ENCODE measurements around the gene PKP1. TPM values are rescaled to one million over a fixed set of nuclear protein-coding genes. Genes with fewer than 3 reads are reported as not detected.

Gene PKP1
- total and polyA plus RNA-seq, 2 of the 4 experiments (the other 2 are of a cell fraction): 0.18 to 0.36 TPM

- ChIA-PET CTCF (no interaction called here), POLR2A (ENCODE audit: unreplicated experiment) (no interaction called here)
- Histone ChIP-seq H3K79me1 (ENCODE audit: low read depth in 1 of 2, low read length in 2 of 2) (no peaks in the 10 kb centered on the region), H3K23ac (ENCODE audit: low read depth, low read length) (no peak overlapping the region), H4K8ac (ENCODE audit: low read depth in 2 of 2, low read length in 2 of 2) (no peak overlapping the region), H3K36me3 (ENCODE audit: control insufficient read depth, insufficient read depth, low read length) (no peaks in the 10 kb centered on the region), H3K9me1 (ENCODE audit: insufficient read depth, low read length) (no peaks in the 10 kb centered on the region; the same call in 1 of the 2 replicates), H3K27me3 (ENCODE audit: control insufficient read depth, insufficient read depth, low read length) (peaks cover 66% of the 10 kb centered on the region), H3K27ac (ENCODE audit: insufficient read depth, low read length) (no peak overlapping the region), H2BK20ac (ENCODE audit: low read depth, low read length) (no peak overlapping the region), H4K5ac (ENCODE audit: low read depth, low read length) (no peak overlapping the region), H3K56ac (ENCODE audit: extremely low read depth, insufficient read depth, low read length) (no peak overlapping the region), H3K14ac (replicated peaks; ENCODE audit: low read depth, low read length) (no peak overlapping the region), H2BK15ac (ENCODE audit: low read depth, low read length) (no peak overlapping the region), H3K9me3 (ENCODE audit: control insufficient read depth, insufficient read depth, low read length) (no peaks in the 10 kb centered on the region; the same call in 1 of the 2 replicates), H4K20me1 (ENCODE audit: insufficient read depth, low read length) (no peaks in the 10 kb centered on the region), H4K91ac (ENCODE audit: insufficient read depth, low read depth, low read length) (no peak overlapping the region), H2BK5ac (ENCODE audit: low read depth, low read length, poor library complexity, severe bottlenecking) (no peak overlapping the region), H3K4me3 (ENCODE audit: insufficient read depth, low read depth, low read length) (no peak overlapping the region), H2BK120ac (ENCODE audit: low read depth, low read length) (no peak overlapping the region), H2AFZ (replicated peaks; ENCODE audit: low read length, poor library complexity) (no peak overlapping the region), H3K4ac (ENCODE audit: low read depth, low read length) (no peak overlapping the region), H3K4me1 (ENCODE audit: control insufficient read depth, insufficient read depth, low read length) (peaks cover 11% of the 10 kb centered on the region; the same call in 1 of the 2 replicates), H3K18ac (ENCODE audit: low read depth, low read length) (no peak overlapping the region), H2AK5ac (ENCODE audit: low read depth, low read length) (no peak overlapping the region), H3K9ac (ENCODE audit: low read depth, low read length) (no peak overlapping the region), H3K4me2 (ENCODE audit: low read depth, low read length) (no peak overlapping the region), H2AK9ac (replicated peaks; ENCODE audit: low read depth, low read length, poor library complexity) (no peak overlapping the region)
- dilution Hi-C loops (cut with HindIII; ENCODE audit: low sequenced_read_pairs, unreplicated experiment): no loop called here
- BruUV-seq (replicated peaks): no TSS peak
- intact Hi-C loops (cut with micrococcal nuclease): no loop called here
- in situ Hi-C loops (cut with MboI; ENCODE audit: low sequenced_read_pairs): no loop called here
- no peak for TF ChIP-seq NFE2L2 (IDR thresholded peaks at IDR 0.05; ENCODE audit: low read depth, low read length)
- no peak for TF ChIP-seq CHD1 (IDR thresholded peaks at IDR 0.05; ENCODE audit: low read depth, low read length)
- no peak for TF ChIP-seq POLR2A (IDR thresholded peaks at IDR 0.05; ENCODE audit: low read depth, low read length)
- TF ChIP-seq USF2 (IDR thresholded peaks at IDR 0.05; ENCODE audit: low read depth, low read length): no peak
- no peak for TF ChIP-seq RCOR1 (IDR thresholded peaks at IDR 0.05; ENCODE audit: insufficient replicate concordance, low read length)
- TF ChIP-seq MAZ (IDR thresholded peaks at IDR 0.05; ENCODE audit: borderline replicate concordance, low read depth, low read length): no peak
- TF ChIP-seq FOS (IDR thresholded peaks at IDR 0.05; ENCODE audit: low read depth, low read length): no peak
- TF ChIP-seq MAFK (IDR thresholded peaks at IDR 0.05; ENCODE audit: low read depth, low read length): no peak
- no peak for TF ChIP-seq SMC3 (IDR thresholded peaks at IDR 0.05; ENCODE audit: low read depth, low read length)
- no peak for TF ChIP-seq ELK1 (IDR thresholded peaks at IDR 0.05; ENCODE audit: borderline replicate concordance, low read depth, low read length)
- no peak for TF ChIP-seq RAD21 (IDR thresholded peaks at IDR 0.05; ENCODE audit: low read length)
- no peak for TF ChIP-seq CEBPB (IDR thresholded peaks at IDR 0.05; ENCODE audit: low read depth, low read length)
- TF ChIP-seq RFX5 (IDR thresholded peaks at IDR 0.05; ENCODE audit: low read depth, low read length): no peak
- no peak for TF ChIP-seq CTCF (conservative IDR thresholded peaks at IDR 0.05; ENCODE audit: low read depth, low read length)
- TF ChIP-seq BHLHE40 (IDR thresholded peaks at IDR 0.05; ENCODE audit: low read depth, low read length): no peak
- TF ChIP-seq MXI1 (IDR thresholded peaks at IDR 0.05; ENCODE audit: borderline replicate concordance, low read depth, low read length): no peak
- ATAC-seq (ENCODE audit: low read depth): no peak
- 0% methylated on average over 1 of the region's 7 CpGs; no CpG with 5 or more reads in 1 of the 2 experiments for WGBS, 2 experiments (ENCODE audit: extremely low coverage in 2 of 2, insufficient read length in 1 of 2)
- no peak for DNase-seq
Measured at GRCh38 chr1:201374364-201374763, 91.1 kb downstream of the PKP1 start.

Measured in IMR-90 (cell line).